Hepatocyte (in vitro differentiated cells): Measurements from ENCODE around the gene CEBPE. TPM values are rescaled to one million over a fixed set of nuclear protein-coding genes. Genes with fewer than 3 reads are reported as not detected.
A peak's percentile ranks its signal among the peaks of the same experiment; 100 is the strongest.

Experiments used
- DNase-seq: peaks from one replicate; pipeline ENCODE4 v3.0.0-alpha.2; 2016; ENCODE audit warnings: low spot score
- H2AFZ ChIP-seq: fragments of 200-600 bp; sonication (generic); 2 replicates; pipeline ENCODE4 v1.6.0; 2016; ENCODE audit warnings: antibody characterized with exemption, mild to moderate bottlenecking
- H3K27ac ChIP-seq: fragments of 200-600 bp; sonication (generic); 2 replicates; pipeline ENCODE4 v1.5.1; 2016; ENCODE audit warnings: mild to moderate bottlenecking
- H3K27me3 ChIP-seq: fragments of 200-600 bp; sonication (generic); 2 replicates; pipeline ENCODE4 v1.6.1; 2016
- H3K36me3 ChIP-seq: fragments of 200-600 bp; sonication (generic); replicated peaks from 2 replicates; pipeline ENCODE4 v1.5.1; 2016; ENCODE audit warnings: low read depth; ENCODE audit not compliant: insufficient read depth
- H3K4me1 ChIP-seq: fragments of 200-600 bp; sonication (generic); 2 replicates; pipeline ENCODE4 v1.5.1; 2016; ENCODE audit warnings: mild to moderate bottlenecking, moderate library complexity; ENCODE audit not compliant: insufficient read depth
- H3K4me2 ChIP-seq: fragments of 200-600 bp; sonication (generic); 2 replicates; pipeline ENCODE4 v1.6.0; 2016
- H3K4me3 ChIP-seq: fragments of 200-600 bp; sonication (generic); 2 replicates; pipeline ENCODE4 v1.5.1; 2016; ENCODE audit warnings: mild to moderate bottlenecking
- H3K79me2 ChIP-seq: fragments of 200-600 bp; sonication (generic); 2 replicates; pipeline ENCODE4 v1.6.0; 2017; ENCODE audit warnings: mild to moderate bottlenecking
- H3K9me2 ChIP-seq: fragments of 200-600 bp; sonication (generic); replicated peaks from 2 replicates; pipeline ENCODE4 v1.6.0; 2017; ENCODE audit warnings: mild to moderate bottlenecking; ENCODE audit not compliant: insufficient read depth
- H3K9me3 ChIP-seq: fragments of 200-600 bp; sonication (generic); 2 replicates; pipeline ENCODE4 v1.5.1; 2016; ENCODE audit warnings: low read depth, mild to moderate bottlenecking
- H4K20me1 ChIP-seq: fragments of 200-600 bp; sonication (generic); 2 replicates; pipeline ENCODE4 v1.6.0; 2016; ENCODE audit warnings: mild to moderate bottlenecking; ENCODE audit not compliant: insufficient read depth, poor library complexity, severe bottlenecking
- EZH2 ChIP-seq: fragments of 200-600 bp; sonication (generic); IDR thresholded peaks from 2 replicates; pipeline ENCODE4 v1.6.1; 2016; ENCODE audit warnings: antibody characterized with exemption, mild to moderate bottlenecking, borderline replicate concordance
- EZH2phosphoT487 ChIP-seq: fragments of 200-600 bp; sonication (generic); IDR thresholded peaks from one replicate; pipeline ENCODE4 v1.6.1; 2018; ENCODE audit warnings: antibody characterized with exemption, mild to moderate bottlenecking, low read depth, moderate library complexity; ENCODE audit not compliant: unreplicated experiment, severe bottlenecking
- WGBS: methylation state at CpG from one replicate; pipeline ENCODE4 v1.1.6; 2016; ENCODE audit warnings: low lambda C conversion rate; ENCODE audit errors: missing lambda C conversion rate; 5-methylcytosine and 5-hydroxymethylcytosine counted together
- polyA plus RNA-seq: library from polyadenylated mRNA; unstranded; fragments of >200 nt; fragmentation: Nextera tagmentation; extraction: Ambion mirVana; gene quantifications from 2 replicates; pipeline ENCODE4 v1.2.1, GENCODE V29; 2016
- total RNA-seq: library from RNA; depleted of rRNA; stranded (reverse); fragments of >200 nt; gene quantifications from 2 replicates; pipeline ENCODE4 v1.2.3, GENCODE V29; 2014
- TF ChIP-seq, protein P1 (sequence below): fragments of 200-600 bp; sonication (generic); IDR thresholded peaks from 2 replicates; pipeline ENCODE4 v1.5.1; 2016; ENCODE audit warnings: antibody characterized with exemption, mild to moderate bottlenecking; ENCODE audit not compliant: poor library complexity

CEBPE gene
- total and polyA plus RNA-seq, 2 experiments from 2014 or later: not detected

GRCh38 chr14:23142826-23143225 is 23.8 kb upstream of the CEBPE start:
- DNase-seq: no peak
- no peak overlapping the region for H3K4me2 ChIP-seq
- H4K20me1 ChIP-seq: no peaks in the 10 kb centered on the region
- peaks cover 11% of the 10 kb centered on the region for H3K4me1 ChIP-seq
- H3K9me2 ChIP-seq: no peaks in the 10 kb centered on the region
- H3K9me3 ChIP-seq: no peaks in the 10 kb centered on the region
- H3K27ac ChIP-seq: no peak overlapping the region
- no peaks in the 10 kb centered on the region for H3K36me3 ChIP-seq
- H3K27me3 ChIP-seq: no peaks in the 10 kb centered on the region
- TF ChIP-seq, protein P1, sequence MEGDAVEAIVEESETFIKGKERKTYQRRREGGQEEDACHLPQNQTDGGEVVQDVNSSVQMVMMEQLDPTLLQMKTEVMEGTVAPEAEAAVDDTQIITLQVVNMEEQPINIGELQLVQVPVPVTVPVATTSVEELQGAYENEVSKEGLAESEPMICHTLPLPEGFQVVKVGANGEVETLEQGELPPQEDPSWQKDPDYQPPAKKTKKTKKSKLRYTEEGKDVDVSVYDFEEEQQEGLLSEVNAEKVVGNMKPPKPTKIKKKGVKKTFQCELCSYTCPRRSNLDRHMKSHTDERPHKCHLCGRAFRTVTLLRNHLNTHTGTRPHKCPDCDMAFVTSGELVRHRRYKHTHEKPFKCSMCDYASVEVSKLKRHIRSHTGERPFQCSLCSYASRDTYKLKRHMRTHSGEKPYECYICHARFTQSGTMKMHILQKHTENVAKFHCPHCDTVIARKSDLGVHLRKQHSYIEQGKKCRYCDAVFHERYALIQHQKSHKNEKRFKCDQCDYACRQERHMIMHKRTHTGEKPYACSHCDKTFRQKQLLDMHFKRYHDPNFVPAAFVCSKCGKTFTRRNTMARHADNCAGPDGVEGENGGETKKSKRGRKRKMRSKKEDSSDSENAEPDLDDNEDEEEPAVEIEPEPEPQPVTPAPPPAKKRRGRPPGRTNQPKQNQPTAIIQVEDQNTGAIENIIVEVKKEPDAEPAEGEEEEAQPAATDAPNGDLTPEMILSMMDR: no peak
- TF ChIP-seq EZH2phosphoT487: no peak
- TF ChIP-seq EZH2: no peak
- H3K4me3 ChIP-seq: no peak overlapping the region
- WGBS: 95% methylated on average over 4 of the region's 4 CpGs
- H3K79me2 ChIP-seq: no peaks in the 10 kb centered on the region
- H2AFZ ChIP-seq: no peak overlapping the region

DNA sequence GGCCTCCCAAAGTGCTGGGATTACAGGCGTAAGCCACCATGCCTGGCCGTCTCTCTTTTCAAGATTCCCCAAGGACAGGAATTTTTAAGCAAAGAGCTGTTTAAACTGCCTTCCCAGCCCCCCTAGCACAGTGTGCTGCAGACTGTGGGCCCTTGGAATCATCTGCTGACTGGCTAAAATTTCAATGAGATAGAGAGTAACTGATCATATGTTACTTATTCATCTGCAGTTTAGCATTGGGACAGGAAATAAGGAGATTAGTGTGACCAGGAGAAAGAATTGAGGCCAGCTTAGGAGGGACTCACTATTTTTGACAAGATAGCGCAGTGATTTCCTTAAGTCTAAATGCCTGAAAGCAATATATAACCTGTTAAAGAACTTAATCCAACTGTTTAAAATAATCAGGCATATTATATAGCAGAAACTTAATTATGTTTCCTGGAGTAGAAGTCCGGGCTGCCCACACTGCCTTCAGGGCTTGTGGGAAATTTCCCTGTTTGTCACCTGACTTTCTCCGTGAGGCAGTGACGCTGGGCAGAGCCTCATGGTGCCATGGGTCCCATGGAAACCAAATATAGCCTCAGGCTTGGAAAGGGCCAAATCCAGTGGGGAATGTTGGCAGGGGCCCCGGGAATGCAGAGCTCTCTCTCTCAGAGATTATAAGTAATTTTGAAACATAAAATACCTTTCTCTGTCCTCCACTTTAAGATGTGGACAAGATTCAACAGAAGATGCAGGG is 22.8 kb upstream of the CEBPE start:
- TF ChIP-seq, protein P1: no peak
- TF ChIP-seq EZH2 (no peak), EZH2phosphoT487 (no peak)
- no peaks in the 10 kb centered on the region for H4K20me1 ChIP-seq
- H3K27ac ChIP-seq: peak overlapping the region; percentile 2
- H2AFZ ChIP-seq: no peak overlapping the region
- 60% methylated on average over 7 of the region's 7 CpGs for WGBS
- no peaks in the 10 kb centered on the region for H3K36me3 ChIP-seq
- peak; percentile 50 for DNase-seq
- no peak overlapping the region for H3K4me3 ChIP-seq
- H3K9me3 ChIP-seq: no peaks in the 10 kb centered on the region
- H3K4me1 ChIP-seq: peaks cover 11% of the 10 kb centered on the region
- H3K4me2 ChIP-seq: no peak overlapping the region
- H3K79me2 ChIP-seq: no peaks in the 10 kb centered on the region
- H3K27me3 ChIP-seq: no peaks in the 10 kb centered on the region
- no peaks in the 10 kb centered on the region for H3K9me2 ChIP-seq

DNA sequence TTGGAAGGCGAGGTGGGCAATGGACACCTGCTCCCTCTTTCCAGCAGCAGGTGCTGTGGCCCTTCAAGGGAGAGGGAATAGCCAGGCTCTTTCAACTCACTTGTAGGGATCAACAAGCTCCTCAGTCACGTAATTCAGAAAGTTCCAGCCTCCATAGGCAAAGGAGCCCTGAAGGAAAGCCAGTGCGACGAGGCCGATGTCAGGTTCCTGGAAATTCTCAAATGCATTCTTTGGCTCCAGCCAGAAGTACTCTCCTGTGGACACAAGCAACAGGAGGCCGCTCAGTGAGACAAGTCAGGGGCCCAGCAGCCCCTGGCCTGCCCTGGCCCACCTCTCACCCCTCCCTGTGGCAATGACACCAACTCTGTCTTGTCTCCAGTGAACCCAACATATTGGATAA is 21.3 kb upstream of the CEBPE start:
- TF ChIP-seq, protein P1: no peak
- TF ChIP-seq EZH2phosphoT487: no peak
- no peak for TF ChIP-seq EZH2
- H3K4me2 ChIP-seq: no peak overlapping the region
- H3K36me3 ChIP-seq: no peaks in the 10 kb centered on the region
- DNase-seq: no peak
- H3K27ac ChIP-seq: no peak overlapping the region
- H3K9me3 ChIP-seq: no peaks in the 10 kb centered on the region
- H2AFZ ChIP-seq: no peak overlapping the region
- H3K27me3 ChIP-seq: no peaks in the 10 kb centered on the region
- no peaks in the 10 kb centered on the region for H3K9me2 ChIP-seq
- WGBS: 81% methylated on average over 6 of the region's 6 CpGs
- H3K79me2 ChIP-seq: no peaks in the 10 kb centered on the region
- peaks cover 4% of the 10 kb centered on the region for H3K4me1 ChIP-seq
- H4K20me1 ChIP-seq: no peaks in the 10 kb centered on the region
- no peak overlapping the region for H3K4me3 ChIP-seq
